HG03060 (cell line): Measurements from ENCODE around the gene VANGL1.

Source experiments
- ATAC-seq: cut with Tn5 transposase; IDR thresholded peaks from one replicate; pipeline ENCODE4 v1.9.1; 2021; ENCODE audit warnings: low read depth, moderate number of reproducible peaks; ENCODE audit not compliant: unreplicated experiment

Gene VANGL1

DNA sequence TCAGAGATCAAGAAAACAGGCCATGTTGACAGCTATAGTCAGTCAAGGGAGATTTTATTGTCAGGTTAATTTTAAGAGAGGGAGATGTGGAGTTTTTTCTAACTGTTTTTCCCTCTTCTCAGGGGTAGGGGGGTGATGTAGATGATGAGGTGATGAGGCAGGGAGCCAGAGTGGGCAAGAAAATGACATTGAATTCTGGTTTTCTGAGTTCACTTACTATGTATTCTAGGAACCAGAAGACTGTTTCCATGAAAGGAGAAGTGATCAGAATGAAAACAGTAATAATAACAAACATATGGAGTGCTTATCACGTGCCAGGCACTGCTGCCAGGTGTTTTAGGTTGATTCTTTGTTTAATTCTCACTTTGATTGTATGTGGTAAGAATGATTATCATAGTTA is 86.6 kb downstream of the VANGL1 start:
- no peak for ATAC-seq

DNA sequence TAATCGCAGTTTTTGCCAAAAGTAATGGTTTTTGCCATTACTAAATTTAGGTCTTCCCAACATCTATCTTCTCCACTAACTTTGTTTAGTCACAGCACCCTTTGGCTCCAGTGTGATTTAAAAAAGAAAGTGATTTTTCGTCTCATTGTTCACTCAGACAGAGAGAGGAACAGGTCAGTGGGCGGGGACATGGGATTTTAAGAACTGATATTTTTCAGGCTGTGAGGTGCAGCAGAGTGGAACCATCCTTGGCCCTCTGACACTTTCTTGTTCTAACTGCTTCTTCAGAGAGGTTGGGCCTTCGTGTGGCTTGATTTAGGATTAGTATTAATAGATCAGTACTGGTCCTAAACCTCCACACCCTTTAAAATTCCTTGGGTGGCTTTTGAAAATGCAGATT is 88.0 kb downstream of the VANGL1 start:
- ATAC-seq = peak; percentile 84

DNA sequence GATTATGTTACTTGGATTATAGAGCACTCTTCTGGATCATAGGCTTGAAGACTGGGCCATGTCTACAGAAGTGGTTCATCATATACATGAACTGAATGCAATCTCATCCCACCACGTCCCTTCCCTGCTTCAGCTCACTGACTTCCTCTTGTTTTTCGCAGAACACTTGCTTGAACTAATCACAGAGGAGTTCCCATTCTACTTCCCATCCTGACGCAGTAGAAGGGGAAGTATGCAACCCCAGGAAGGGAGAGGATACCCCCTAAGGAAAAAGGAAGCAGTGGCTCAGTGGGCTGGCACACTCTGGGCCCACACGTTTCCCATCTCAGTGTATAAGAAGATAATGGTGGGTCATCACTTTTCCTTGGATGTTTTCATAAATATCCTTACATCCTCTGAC is 90.5 kb downstream of the VANGL1 start:
- ATAC-seq = no peak

DNA sequence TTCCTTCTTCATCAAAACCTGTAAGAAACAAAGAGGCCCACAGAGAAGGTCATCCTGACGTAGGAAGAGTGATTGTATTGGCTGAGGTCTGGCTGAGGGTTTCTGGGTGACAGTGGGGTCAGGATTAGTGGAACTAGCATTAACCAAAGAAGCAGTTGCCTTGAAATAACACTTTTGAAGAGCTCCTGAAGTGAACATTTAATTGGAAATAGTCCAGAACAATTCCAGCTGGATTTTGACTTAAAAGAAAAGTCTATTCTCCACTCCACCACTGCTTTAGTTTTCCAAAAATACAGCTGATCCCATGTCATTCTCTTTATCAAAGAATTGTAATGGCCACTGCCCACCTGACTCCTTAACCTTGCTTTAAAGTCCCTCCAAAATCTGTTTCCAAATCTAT is 99.0 kb downstream of the VANGL1 start:
- ATAC-seq = no peak

DNA sequence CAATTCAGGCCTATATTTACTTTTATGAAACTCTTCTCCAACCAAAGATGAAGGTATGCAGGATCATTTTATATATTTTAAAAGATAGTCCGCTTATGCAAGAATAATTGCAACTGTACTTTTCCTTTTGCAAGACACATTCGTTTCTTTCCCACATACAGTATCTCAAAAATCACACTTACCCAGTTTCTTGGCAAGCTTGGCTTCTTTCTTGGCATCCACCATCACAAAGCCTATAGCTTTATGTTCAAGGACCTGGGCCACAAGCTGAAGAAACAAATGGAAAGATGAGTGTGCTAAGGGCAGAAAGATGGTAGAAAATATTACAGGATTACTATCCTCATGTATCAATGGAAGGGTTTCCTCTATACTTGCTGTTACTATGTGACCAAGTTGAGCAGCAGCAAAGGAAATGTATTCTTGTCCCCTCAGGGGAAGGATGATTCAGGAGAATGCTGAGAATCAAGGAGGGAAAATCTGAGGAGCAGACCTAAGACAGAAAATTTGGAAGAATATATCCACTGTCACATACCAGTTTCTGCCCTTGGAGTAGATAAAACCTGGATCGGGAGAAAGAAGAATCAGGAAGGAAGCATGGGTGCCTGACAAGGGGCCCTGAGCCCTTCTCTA is 103.0 kb downstream of the VANGL1 start:
- no peak for ATAC-seq

DNA sequence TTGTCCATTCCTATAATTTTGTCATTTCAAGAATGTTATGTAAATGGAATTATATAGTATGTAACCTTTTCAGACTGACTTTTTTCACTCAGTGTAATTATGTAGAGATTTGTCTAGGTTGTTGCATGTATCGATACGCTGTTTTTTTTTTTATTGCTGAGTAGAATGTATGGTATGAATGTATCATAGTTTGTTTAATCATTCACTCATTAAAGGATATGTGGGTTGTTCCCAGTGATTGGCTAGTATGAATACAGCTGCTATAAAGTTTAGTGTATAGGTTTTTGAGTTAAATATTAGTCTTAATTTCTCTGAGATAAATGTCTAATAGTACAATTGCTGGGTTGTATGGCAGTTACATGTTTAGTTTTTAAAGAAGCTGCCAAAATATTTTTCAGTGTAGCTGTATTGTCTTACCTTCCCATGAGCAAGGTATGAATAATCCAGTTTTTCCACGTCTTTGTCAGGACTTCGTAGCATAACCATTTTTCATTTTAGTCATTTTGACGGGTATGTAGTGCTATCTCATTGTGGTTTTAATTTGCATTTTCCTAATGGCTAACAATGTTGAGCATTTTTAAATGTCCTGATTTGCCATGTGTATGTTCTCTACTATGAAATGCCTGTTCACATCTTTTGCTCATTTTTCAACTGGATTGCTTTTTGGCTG is 104.4 kb downstream of the VANGL1 start:
- no peak for ATAC-seq
